ENCODE measurements around the gene RGS11. TPM values are rescaled to one million over a fixed set of nuclear protein-coding genes. Genes with fewer than 3 reads are reported as not detected.

The RGS11 gene
- total RNA-seq, 1 donor: 0.36 TPM

DNA sequence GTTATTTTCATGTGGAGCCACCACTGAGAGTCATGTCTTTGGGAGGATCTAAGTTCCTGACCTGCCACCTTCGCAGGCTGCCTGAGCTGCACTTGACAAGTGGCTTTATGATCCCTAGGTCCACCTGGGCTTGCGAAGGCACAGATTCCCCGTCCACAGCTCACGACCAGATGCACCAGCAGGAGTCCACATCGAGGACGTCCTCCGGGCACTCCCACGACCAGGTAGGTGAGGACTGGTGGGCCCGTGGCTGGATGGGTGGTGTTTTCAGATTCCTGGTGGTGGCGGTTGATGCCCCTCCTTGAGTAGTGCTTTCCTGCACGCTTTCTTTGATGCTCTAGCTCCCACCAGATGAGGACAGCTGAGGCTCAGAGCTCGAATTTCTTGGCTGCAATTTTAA lies 26.3 kb downstream of the RGS11 start:
- DNase-seq (ENCODE audit: insufficient read length, low spot score, missing footprints): peak; percentile 32
- no peaks in the 10 kb centered on the region for H3K4me1 ChIP-seq (ENCODE audit: insufficient read depth, low read length)
- no peaks in the 10 kb centered on the region for H3K27me3 ChIP-seq (ENCODE audit: insufficient read depth, low read length)
- H2AFZ ChIP-seq (ENCODE audit: low read length): no peak overlapping the region
- no peak overlapping the region for H3K4me3 ChIP-seq (ENCODE audit: insufficient read depth, low read length)
- no peaks in the 10 kb centered on the region for H3K9me3 ChIP-seq (ENCODE audit: low read depth, low read length)
- H3K79me2 ChIP-seq (ENCODE audit: insufficient read depth, low read length): peaks cover 4% of the 10 kb centered on the region
- peaks cover 3% of the 10 kb centered on the region for H4K20me1 ChIP-seq (ENCODE audit: insufficient read depth, low read length)
- peaks cover 8% of the 10 kb centered on the region for H3K36me3 ChIP-seq (ENCODE audit: insufficient read depth, low read length)
- TF ChIP-seq CTCF (IDR thresholded peaks at IDR 0.05; ENCODE audit: extremely low read depth, low read depth, low read length): no peak
- no peak overlapping the region for H3K27ac ChIP-seq (ENCODE audit: low read depth, low read length)
- no peak overlapping the region for H3K4me2 ChIP-seq (ENCODE audit: insufficient read depth, low read length)

DNA sequence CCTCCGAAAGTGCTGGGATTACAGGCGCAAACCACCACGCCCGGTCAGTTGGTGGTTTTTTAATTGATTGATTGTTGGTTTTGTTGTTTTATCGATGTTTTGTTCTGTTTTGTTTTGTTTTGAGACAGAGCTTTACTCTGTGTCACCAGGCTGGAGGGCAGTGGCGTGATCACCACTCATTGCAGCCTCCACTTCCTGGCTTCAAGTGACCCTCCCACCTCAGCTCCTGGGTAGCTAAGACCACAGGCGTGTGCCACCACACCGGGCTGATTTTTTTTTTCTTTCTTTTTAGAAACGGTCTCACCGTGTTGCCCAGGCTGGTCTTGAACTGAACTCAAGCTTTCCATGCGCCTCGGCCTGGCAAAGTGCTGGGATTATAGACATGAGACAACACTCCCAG lies 28.7 kb downstream of the RGS11 start:
- no peaks in the 10 kb centered on the region for H3K9me3 ChIP-seq (ENCODE audit: low read depth, low read length)
- H3K27ac ChIP-seq (ENCODE audit: low read depth, low read length): no peak overlapping the region
- H3K4me1 ChIP-seq (ENCODE audit: insufficient read depth, low read length): no peaks in the 10 kb centered on the region
- H3K27me3 ChIP-seq (ENCODE audit: insufficient read depth, low read length): no peaks in the 10 kb centered on the region
- peaks cover 5% of the 10 kb centered on the region for H3K36me3 ChIP-seq (ENCODE audit: insufficient read depth, low read length)
- peaks cover 14% of the 10 kb centered on the region for H4K20me1 ChIP-seq (ENCODE audit: insufficient read depth, low read length)
- no peak for DNase-seq (ENCODE audit: insufficient read length, low spot score, missing footprints)
- no peak overlapping the region for H3K4me3 ChIP-seq (ENCODE audit: insufficient read depth, low read length)
- no peak for TF ChIP-seq CTCF (IDR thresholded peaks at IDR 0.05; ENCODE audit: extremely low read depth, low read depth, low read length)
- H3K79me2 ChIP-seq (ENCODE audit: insufficient read depth, low read length): peaks cover 19% of the 10 kb centered on the region
- H2AFZ ChIP-seq (ENCODE audit: low read length): no peak overlapping the region
- no peak overlapping the region for H3K4me2 ChIP-seq (ENCODE audit: insufficient read depth, low read length)

DNA sequence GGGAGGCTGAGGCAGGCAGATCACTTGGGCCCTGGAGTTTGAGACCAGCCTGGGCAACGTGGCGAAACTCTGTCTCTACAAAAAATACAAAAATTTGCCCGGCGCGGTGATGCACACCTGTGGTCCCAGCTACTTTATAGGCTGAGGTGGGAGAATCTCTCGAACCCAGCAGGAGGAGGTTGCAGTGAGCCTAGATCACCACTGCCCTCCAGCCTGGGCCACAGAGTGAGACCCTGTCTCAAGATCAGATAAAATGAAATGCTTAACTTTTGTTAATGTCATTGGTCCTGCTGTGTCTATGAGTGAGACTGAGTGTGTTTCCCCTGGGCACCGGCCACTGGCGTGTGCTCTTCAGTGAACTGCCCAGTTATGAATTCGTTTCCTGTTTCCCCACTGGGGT lies 30.6 kb downstream of the RGS11 start:
- no peak overlapping the region for H3K4me3 ChIP-seq (ENCODE audit: insufficient read depth, low read length)
- no peaks in the 10 kb centered on the region for H3K4me1 ChIP-seq (ENCODE audit: insufficient read depth, low read length)
- peaks cover under 1% of the 10 kb centered on the region for H3K36me3 ChIP-seq (ENCODE audit: insufficient read depth, low read length)
- H3K9me3 ChIP-seq (ENCODE audit: low read depth, low read length): no peaks in the 10 kb centered on the region
- peaks cover 35% of the 10 kb centered on the region for H3K79me2 ChIP-seq (ENCODE audit: insufficient read depth, low read length)
- H3K27me3 ChIP-seq (ENCODE audit: insufficient read depth, low read length): no peaks in the 10 kb centered on the region
- no peak overlapping the region for H3K27ac ChIP-seq (ENCODE audit: low read depth, low read length)
- no peak for DNase-seq (ENCODE audit: insufficient read length, low spot score, missing footprints)
- no peak overlapping the region for H2AFZ ChIP-seq (ENCODE audit: low read length)
- no peak for TF ChIP-seq CTCF (IDR thresholded peaks at IDR 0.05; ENCODE audit: extremely low read depth, low read depth, low read length)
- no peak overlapping the region for H3K4me2 ChIP-seq (ENCODE audit: insufficient read depth, low read length)
- peaks cover 21% of the 10 kb centered on the region for H4K20me1 ChIP-seq (ENCODE audit: insufficient read depth, low read length)

GRCh38 chr16:243348-243747 lies 32.4 kb downstream of the RGS11 start:
- Histone ChIP-seq H3K4me2 (ENCODE audit: insufficient read depth, low read length) (no peak overlapping the region), H3K27me3 (ENCODE audit: insufficient read depth, low read length) (no peaks in the 10 kb centered on the region), H2AFZ (ENCODE audit: low read length) (no peak overlapping the region), H4K20me1 (ENCODE audit: insufficient read depth, low read length) (peaks cover 21% of the 10 kb centered on the region), H3K27ac (ENCODE audit: low read depth, low read length) (no peak overlapping the region), H3K9me3 (ENCODE audit: low read depth, low read length) (no peaks in the 10 kb centered on the region), H3K4me1 (ENCODE audit: insufficient read depth, low read length) (no peaks in the 10 kb centered on the region), H3K4me3 (ENCODE audit: insufficient read depth, low read length) (no peak overlapping the region), H3K36me3 (ENCODE audit: insufficient read depth, low read length) (no peaks in the 10 kb centered on the region), H3K79me2 (ENCODE audit: insufficient read depth, low read length) (peaks cover 38% of the 10 kb centered on the region)
- no peak for TF ChIP-seq CTCF (IDR thresholded peaks at IDR 0.05; ENCODE audit: extremely low read depth, low read depth, low read length)
- peak; percentile 80 for DNase-seq (ENCODE audit: insufficient read length, low spot score, missing footprints)
